GM12878 (cell line): ENCODE data around the gene FAM9A. TPM values are rescaled to one million over a fixed set of nuclear protein-coding genes. Genes with fewer than 3 reads are reported as not detected.

Source experiments
- ATAC-seq: fragments of 200-7000 bp; cut with Tn5 transposase; 3 replicates; pipeline ENCODE4 v1.9.1; 2020; ENCODE audit warnings: mild to moderate bottlenecking, moderate library complexity
- BruUV-seq: library from RNA; stranded (reverse); fragments of 400-500 nt; replicated peaks from 2 replicates; lab custom pipeline; 2021; lab: Mats Ljungman, UMichigan
- CTCF ChIA-PET: fragments of 300-600 bp; sonication (Branson Sonifier 250); formaldehyde crosslinking; extraction: SDS; loops from one replicate; lab custom pipeline; 2021; ENCODE audit warnings: inconsistent platforms; lab: Yijun Ruan, JAX
- POLR2A ChIA-PET: fragments of 350-600 bp; formaldehyde crosslinking; extraction: SDS; loops from one replicate; lab custom pipeline; 2021; ENCODE audit warnings: inconsistent platforms; lab: Charles Lee
- RAD21 ChIA-PET: fragments of 300-600 bp; sonication (Branson Sonifier 250); formaldehyde crosslinking; loops from one replicate; lab custom pipeline; 2023; ENCODE audit warnings: antibody characterized with exemption; ENCODE audit not compliant: unreplicated experiment; lab: Charles Lee
- SMC1A ChIA-PET: fragments of 300-600 bp; sonication (Branson Sonifier 250); formaldehyde crosslinking; loops from one replicate; lab custom pipeline; 2023; ENCODE audit not compliant: unreplicated experiment, uncharacterized antibody; lab: Charles Lee
- DNase-seq: peaks from one replicate; pipeline ENCODE4 v3.0.0-alpha.2; 2011; ENCODE audit warnings: low read depth, low spot score
- FAIRE-seq: peaks from 3 replicates; lab custom pipeline; 2011; peaks lifted over from hg19 to GRCh38; lab: Jason Lieb, UNC
- H2AFZ ChIP-seq: 2 replicates; pipeline ENCODE4 v1.6.0; 2011; ENCODE audit warnings: low read depth, low read length, control low read depth; ENCODE audit not compliant: control insufficient read depth
- H3K27ac ChIP-seq: 2 replicates; pipeline ENCODE4 v1.5.1; 2011; ENCODE audit warnings: control low read depth; ENCODE audit not compliant: control insufficient read depth, insufficient read depth
- H3K27me3 ChIP-seq, 2 experiments: replicated peaks in 1 of 2; 2 replicates each; pipeline versions ENCODE4 v1.6.0 to v1.6.1; 2011; ENCODE audit warnings: low read length in 1 of 2; ENCODE audit not compliant: control insufficient read depth in 2 of 2, insufficient read depth in 2 of 2
- H3K36me3 ChIP-seq, 2 experiments: 2 replicates each; pipeline ENCODE4 v1.5.1; 2011; ENCODE audit warnings: low read length in 1 of 2; ENCODE audit not compliant: control insufficient read depth in 2 of 2, insufficient read depth in 2 of 2
- H3K4me1 ChIP-seq: 2 replicates; pipeline ENCODE4 v1.6.1; 2011; ENCODE audit warnings: mild to moderate bottlenecking, low read length, moderate library complexity, mixed read lengths; ENCODE audit not compliant: control insufficient read depth, insufficient read depth
- H3K4me2 ChIP-seq: 2 replicates; pipeline ENCODE4 v1.6.0; 2011; ENCODE audit warnings: control low read depth; ENCODE audit not compliant: control insufficient read depth, insufficient read depth
- H3K4me3 ChIP-seq: fragments of 200-600 bp; sonication (generic); 2 replicates; pipeline ENCODE4 v1.5.1; 2016
- H3K79me2 ChIP-seq: 2 replicates; pipeline ENCODE4 v1.6.0; 2011; ENCODE audit warnings: low read length; ENCODE audit not compliant: control insufficient read depth, insufficient read depth
- H3K9ac ChIP-seq: 2 replicates; pipeline ENCODE4 v1.8.0; 2011; ENCODE audit warnings: low read length, control low read depth, mixed read lengths; ENCODE audit not compliant: control insufficient read depth, insufficient read depth
- H3K9me3 ChIP-seq: replicated peaks from 3 replicates; pipeline ENCODE4 v1.5.1; 2011; ENCODE audit warnings: mild to moderate bottlenecking, low read length; ENCODE audit not compliant: control insufficient read depth, insufficient read depth
- H4K20me1 ChIP-seq: 2 replicates; pipeline ENCODE4 v1.6.0; 2011; ENCODE audit not compliant: control insufficient read depth, insufficient read depth
- CEBPB ChIP-seq, 2 experiments: fragments of 150-350 bp in 1 of 2; IDR thresholded peaks; 2 replicates each; pipeline ENCODE4 v1.6.1; 2012 to 2014; ENCODE audit warnings: low read depth in 2 of 2, low read length in 2 of 2, borderline replicate concordance in 1 of 2, inconsistent platforms in 1 of 2
- E2F8 ChIP-seq: fragments of 450-650 bp; IDR thresholded peaks from 2 replicates; pipeline ENCODE4 v1.6.1; 2018; ENCODE audit warnings: mild to moderate bottlenecking, low read depth, moderate library complexity; ENCODE audit not compliant: partially characterized antibody
- HDAC2 ChIP-seq: fragments of 200-600 bp; sonication (generic); IDR thresholded peaks from 2 replicates; pipeline ENCODE4 v1.6.1; 2017
- HDAC6 ChIP-seq: fragments of 200-600 bp; sonication (generic); IDR thresholded peaks from one replicate; pipeline ENCODE4 v1.8.0; 2017; ENCODE audit warnings: antibody characterized with exemption; ENCODE audit not compliant: unreplicated experiment
- MTA2 ChIP-seq: fragments of 450-650 bp; IDR thresholded peaks from 2 replicates; pipeline ENCODE4 v1.6.1; 2016; ENCODE audit warnings: low read depth, mild to moderate bottlenecking, moderate library complexity
- NFYB ChIP-seq: IDR thresholded peaks from 2 replicates; pipeline ENCODE4 v1.6.1; 2011; ENCODE audit warnings: low read depth, mild to moderate bottlenecking, low read length, improper control_type of control experiment, moderate library complexity; ENCODE audit not compliant: insufficient read depth
- RBBP5 ChIP-seq: fragments of 200-600 bp; sonication (generic); conservative IDR thresholded peaks from 2 replicates; pipeline ENCODE4 v1.6.1; 2016
- RFX5 ChIP-seq: IDR thresholded peaks from 2 replicates; pipeline ENCODE4 v1.6.1; 2011; ENCODE audit warnings: low read depth, low read length, improper control_type of control experiment
- SMAD5 ChIP-seq: IDR thresholded peaks from 2 replicates; pipeline ENCODE4 v1.6.1; 2016; ENCODE audit warnings: antibody characterized with exemption, low read depth
- SMARCA5 ChIP-seq: fragments of 450-650 bp; IDR thresholded peaks from 2 replicates; pipeline ENCODE4 v1.6.1; 2017; ENCODE audit warnings: mild to moderate bottlenecking
- SMC3 ChIP-seq: IDR thresholded peaks from 2 replicates; pipeline ENCODE4 v1.6.1; 2011; ENCODE audit warnings: low read length, improper control_type of control experiment, borderline replicate concordance
- WGBS: methylation state at CpG from one replicate; pipeline ENCODE4 v1.1.6; 2016; ENCODE audit warnings: low lambda C conversion rate; ENCODE audit not compliant: insufficient replicate concordance, insufficient coverage; ENCODE audit errors: missing lambda C conversion rate; 5-methylcytosine and 5-hydroxymethylcytosine counted together
- in situ Hi-C: fragments of 300-500 bp; cut with MboI; formaldehyde crosslinking; loops from 9 replicates; pipeline ENCODE4 v1.14.3; 2018; ENCODE audit warnings: mixed read lengths
- intact Hi-C: fragments of 100-400 bp; cut with micrococcal nuclease; formaldehyde crosslinking; loops from one replicate; pipeline ENCODE4 v1.14.2; 2022; ENCODE audit not compliant: unreplicated experiment
- polyA plus RNA-seq, 11 experiments: library from polyadenylated mRNA; depleted of rRNA in 4 of 11; unstranded in 6 of 11; stranded (reverse) in 5 of 11; fragments of >200 nt; fragmentation: Nextera tagmentation in 4 of 11; fragmentation: Illumina TruSeq in 1 of 11; extraction: Ambion mirVana in 4 of 11; extraction: Trizol in 1 of 11; gene quantifications; 1 replicate in 1 of 11; 2 replicates in 10 of 11; pipeline versions ENCODE4 v1.2.1 to v1.2.3, GENCODE V29; 2011 to 2016; ENCODE audit warnings: inconsistent platforms in 2 of 11, missing spikeins in 2 of 11, low read depth in 1 of 11
- total RNA-seq, 4 experiments: library from RNA; depleted of rRNA in 3 of 4; stranded (reverse); fragments of >200 nt in 3 of 4; fragmentation: Illumina TruSeq in 1 of 4; extraction: Trizol in 1 of 4; gene quantifications; 2 replicates each; pipeline versions ENCODE4 v1.2.1 to v1.2.3, GENCODE V29; 2013 to 2021
- TF ChIP-seq, protein P1 (sequence below): fragments of 450-650 bp; IDR thresholded peaks from 2 replicates; pipeline ENCODE4 v1.6.1; 2017; ENCODE audit warnings: mild to moderate bottlenecking, low read depth, inconsistent platforms; ENCODE audit not compliant: poor library complexity, severe bottlenecking

FAM9A gene
- total and polyA plus RNA-seq, 10 of the 15 experiments (the other 5 are each of a cell fraction or from before 2014, with no cell fraction given) = not detected

DNA sequence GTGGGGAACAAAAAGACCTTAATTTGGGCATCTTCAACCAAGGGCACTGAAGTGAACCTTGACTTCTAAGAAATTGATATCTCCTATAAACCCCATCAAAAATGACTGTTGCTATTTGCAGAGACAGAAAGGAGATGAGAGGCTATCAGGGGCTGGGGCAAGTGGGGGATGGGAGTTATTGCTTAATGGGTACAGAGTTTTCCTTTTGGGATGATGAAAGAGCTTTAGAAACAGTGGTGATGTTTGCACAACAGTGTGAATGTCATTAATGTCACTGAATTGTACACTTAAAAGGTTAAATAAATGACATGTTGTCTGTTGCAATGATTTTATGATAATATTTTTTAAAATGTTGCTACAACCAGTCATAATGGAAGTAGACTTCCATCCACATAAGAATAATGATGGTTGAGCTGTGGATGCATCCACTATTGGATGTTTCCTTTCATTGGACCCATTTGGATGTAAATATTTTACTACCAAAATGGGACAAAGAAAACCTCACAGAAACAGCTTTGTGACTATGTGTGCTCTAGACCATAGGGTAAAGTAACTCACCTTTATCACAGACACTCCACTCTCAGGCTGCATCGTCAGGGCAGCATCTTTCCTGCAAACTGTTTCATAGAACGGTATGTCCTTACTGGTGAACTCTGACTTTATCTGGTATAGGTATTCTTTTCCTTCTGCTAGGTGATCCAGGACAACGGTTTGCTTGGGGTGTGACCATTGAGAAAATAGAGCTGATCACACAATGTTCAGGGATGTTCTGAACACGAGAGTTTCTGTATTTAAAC, 31.6 kb upstream of the FAM9A start (continued):
- TF ChIP-seq, protein P1, sequence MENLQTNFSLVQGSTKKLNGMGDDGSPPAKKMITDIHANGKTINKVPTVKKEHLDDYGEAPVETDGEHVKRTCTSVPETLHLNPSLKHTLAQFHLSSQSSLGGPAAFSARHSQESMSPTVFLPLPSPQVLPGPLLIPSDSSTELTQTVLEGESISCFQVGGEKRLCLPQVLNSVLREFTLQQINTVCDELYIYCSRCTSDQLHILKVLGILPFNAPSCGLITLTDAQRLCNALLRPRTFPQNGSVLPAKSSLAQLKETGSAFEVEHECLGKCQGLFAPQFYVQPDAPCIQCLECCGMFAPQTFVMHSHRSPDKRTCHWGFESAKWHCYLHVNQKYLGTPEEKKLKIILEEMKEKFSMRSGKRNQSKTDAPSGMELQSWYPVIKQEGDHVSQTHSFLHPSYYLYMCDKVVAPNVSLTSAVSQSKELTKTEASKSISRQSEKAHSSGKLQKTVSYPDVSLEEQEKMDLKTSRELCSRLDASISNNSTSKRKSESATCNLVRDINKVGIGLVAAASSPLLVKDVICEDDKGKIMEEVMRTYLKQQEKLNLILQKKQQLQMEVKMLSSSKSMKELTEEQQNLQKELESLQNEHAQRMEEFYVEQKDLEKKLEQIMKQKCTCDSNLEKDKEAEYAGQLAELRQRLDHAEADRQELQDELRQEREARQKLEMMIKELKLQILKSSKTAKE = no peak

GRCh38 chrX:8823698-8824097, 22.5 kb upstream of the FAM9A start:
- ChIA-PET CTCF (no interaction called here), RAD21 (no interaction called here), POLR2A (no interaction called here), SMC1A (no interaction called here)
- in situ Hi-C loops = loop anchor here (25.0 kb wide), 1 partner anchor 1289 kb away; no protein-coding TSS in a partner anchor
- FAIRE-seq (no peak), DNase-seq (no peak), ATAC-seq (no peak)
- H3K27ac ChIP-seq = no peak overlapping the region
- H3K36me3 ChIP-seq = no peaks in the 10 kb centered on the region
- no peak overlapping the region for H2AFZ ChIP-seq
- no peak overlapping the region for H3K4me2 ChIP-seq
- no peak overlapping the region for H3K4me3 ChIP-seq
- no TSS peak for BruUV-seq
- WGBS = 91% methylated on average over 1 of the region's 1 CpG
- H3K27me3 ChIP-seq = no peaks in the 10 kb centered on the region
- H3K9ac ChIP-seq = no peak overlapping the region
- intact Hi-C loops = no loop called here
- H4K20me1 ChIP-seq = no peaks in the 10 kb centered on the region
- H3K9me3 ChIP-seq = no peaks in the 10 kb centered on the region
- H3K79me2 ChIP-seq = no peaks in the 10 kb centered on the region
- no peaks in the 10 kb centered on the region for H3K4me1 ChIP-seq
- no peak for TF ChIP-seq SMAD5
- no peak for TF ChIP-seq E2F8
- TF ChIP-seq HDAC6 = no peak
- no peak for TF ChIP-seq SMC3
- TF ChIP-seq HDAC2 = no peak
- no peak for TF ChIP-seq MTA2
- no peak for TF ChIP-seq NFYB
- TF ChIP-seq RFX5 = no peak
- TF ChIP-seq SMARCA5 = no peak
- no peak for TF ChIP-seq CEBPB (IDR thresholded peaks at IDR 0.05; ENCODE audit: borderline replicate concordance in 1 of 2, low read depth in 2 of 2, low read length in 2 of 2)
- TF ChIP-seq RBBP5 = no peak
- TF ChIP-seq, protein P1 = no peak
